Cardiac fibroblast (primary cell): ENCODE measurements around the gene MAN1B1.

ENCODE experiments used
- DNase-seq, 2 donors: peaks; one replicate each; pipeline versions ENCODE4 v3.0.0 to v3.0.0-alpha.2; 2010; ENCODE audit warnings: low read depth in 2 of 2
- H3K4me3 ChIP-seq, 2 donors: replicated peaks in 1 of 2; 1 replicate in 1 of 2; 2 replicates in 1 of 2; pipeline ENCODE4 v1.5.1; 2011; ENCODE audit warnings: low read depth in 2 of 2, low read length in 2 of 2, mild to moderate bottlenecking in 2 of 2, moderate library complexity in 1 of 2
- TF ChIP-seq, protein P1 (sequence below): IDR thresholded peaks from one replicate; pipeline ENCODE4 v1.5.1; 2011; ENCODE audit warnings: low read depth, mild to moderate bottlenecking, low read length, inconsistent platforms

Gene MAN1B1

DNA sequence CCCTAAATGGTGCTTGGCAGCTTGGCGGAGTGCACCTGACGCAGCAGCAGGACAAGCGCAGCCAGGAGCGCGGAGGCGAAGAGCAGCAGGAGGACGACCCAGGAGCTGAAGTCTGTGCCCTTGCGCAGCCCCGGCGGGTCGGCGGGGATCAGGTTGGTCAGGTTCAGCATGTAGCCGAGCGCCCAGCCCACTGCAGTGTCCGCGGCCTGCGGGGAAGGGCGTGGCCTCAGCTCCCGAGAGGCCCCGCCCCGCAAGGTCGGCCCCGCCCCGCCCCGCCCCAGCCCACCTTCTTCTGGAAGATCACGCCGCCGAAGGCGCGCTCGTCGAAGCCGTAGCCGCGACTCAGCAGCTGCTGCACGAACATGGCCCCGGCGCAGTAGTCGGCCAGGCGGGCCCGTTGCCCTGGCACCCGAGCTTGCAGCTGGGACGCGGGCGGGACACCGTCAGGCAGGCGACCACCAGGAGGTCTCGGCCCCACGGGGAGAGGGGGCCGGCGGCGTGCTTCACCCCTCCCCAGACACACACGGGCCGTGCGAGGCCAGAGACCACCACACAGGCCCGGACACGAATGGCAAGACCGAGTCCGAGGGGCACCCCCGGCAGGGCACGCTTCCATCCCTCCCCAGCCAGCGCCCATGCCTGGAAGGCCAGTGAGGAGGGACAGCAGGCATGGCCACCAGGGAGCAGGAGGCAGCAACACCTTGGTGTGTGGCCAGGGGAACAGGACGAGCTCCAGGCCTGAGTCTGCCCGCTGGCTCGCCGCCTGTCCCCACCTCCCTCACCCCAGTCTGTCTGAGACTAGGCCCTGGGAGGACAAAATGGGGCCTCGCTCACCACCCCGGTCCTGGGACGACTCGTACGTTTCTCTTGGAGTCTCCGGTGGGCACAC is 37.9 kb upstream of the MAN1B1 start:
- TF ChIP-seq, protein P1, sequence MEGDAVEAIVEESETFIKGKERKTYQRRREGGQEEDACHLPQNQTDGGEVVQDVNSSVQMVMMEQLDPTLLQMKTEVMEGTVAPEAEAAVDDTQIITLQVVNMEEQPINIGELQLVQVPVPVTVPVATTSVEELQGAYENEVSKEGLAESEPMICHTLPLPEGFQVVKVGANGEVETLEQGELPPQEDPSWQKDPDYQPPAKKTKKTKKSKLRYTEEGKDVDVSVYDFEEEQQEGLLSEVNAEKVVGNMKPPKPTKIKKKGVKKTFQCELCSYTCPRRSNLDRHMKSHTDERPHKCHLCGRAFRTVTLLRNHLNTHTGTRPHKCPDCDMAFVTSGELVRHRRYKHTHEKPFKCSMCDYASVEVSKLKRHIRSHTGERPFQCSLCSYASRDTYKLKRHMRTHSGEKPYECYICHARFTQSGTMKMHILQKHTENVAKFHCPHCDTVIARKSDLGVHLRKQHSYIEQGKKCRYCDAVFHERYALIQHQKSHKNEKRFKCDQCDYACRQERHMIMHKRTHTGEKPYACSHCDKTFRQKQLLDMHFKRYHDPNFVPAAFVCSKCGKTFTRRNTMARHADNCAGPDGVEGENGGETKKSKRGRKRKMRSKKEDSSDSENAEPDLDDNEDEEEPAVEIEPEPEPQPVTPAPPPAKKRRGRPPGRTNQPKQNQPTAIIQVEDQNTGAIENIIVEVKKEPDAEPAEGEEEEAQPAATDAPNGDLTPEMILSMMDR, result no peak
- no peak for DNase-seq
- no peak overlapping the region for H3K4me3 ChIP-seq

GRCh38 chr9:137049544-137050449 is 37.0 kb upstream of the MAN1B1 start:
- H3K4me3 ChIP-seq, result no peak overlapping the region
- DNase-seq, result peak; percentile 46 to 61
- TF ChIP-seq, protein P1, result peak; percentile 54

DNA sequence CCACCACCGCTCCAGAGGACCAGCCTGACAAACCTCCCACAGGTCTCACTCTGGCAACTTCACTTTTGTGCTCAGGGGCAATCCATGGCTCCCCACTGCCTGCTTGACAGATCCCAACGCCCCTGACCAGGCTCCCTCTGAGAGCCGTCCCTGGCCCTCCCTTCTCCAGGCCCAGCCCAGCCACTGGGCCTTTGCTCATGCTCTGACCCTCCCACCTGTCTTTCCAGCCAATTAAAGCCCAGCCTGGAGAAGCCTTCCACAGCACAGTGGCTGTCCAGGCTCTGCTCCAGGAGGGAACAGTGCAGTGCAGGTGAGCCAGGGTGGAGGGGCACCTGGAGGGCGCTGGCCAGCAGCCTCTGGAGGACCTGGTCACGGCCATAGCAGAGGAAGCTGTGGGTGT is 36.2 kb upstream of the MAN1B1 start:
- TF ChIP-seq, protein P1, result no peak
- H3K4me3 ChIP-seq, result no peak overlapping the region

GRCh38 chr9:137051145-137051724 is 35.5 kb upstream of the MAN1B1 start:
- DNase-seq, result no peak
- TF ChIP-seq, protein P1, result no peak
- no peak overlapping the region for H3K4me3 ChIP-seq

More for the DNA sequence above, 36.2 kb upstream of the MAN1B1 start:
- no peak for DNase-seq

- TF ChIP-seq, protein P1, result no peak
- no peak overlapping the region for H3K4me3 ChIP-seq
- DNase-seq, result no peak
Observed at GRCh38 chr9:137052293-137052692, 34.5 kb upstream of the MAN1B1 start.

GRCh38 chr9:137052998-137053943 is 33.5 kb upstream of the MAN1B1 start:
- no peak for DNase-seq
- TF ChIP-seq, protein P1, result no peak
- no peak overlapping the region for H3K4me3 ChIP-seq
